Fibroblast of skin of right quadriceps (primary cell): ENCODE data around the gene SCN4B.
A peak's percentile ranks its signal among the peaks of the same experiment; 100 is the strongest.
"Not testable (repeated sequence)": the region's sequence is repeated elsewhere in the genome, so short reads cannot be mapped to it uniquely, and the experiment has no call there.

Experiments used
- DNase-seq: peaks from one replicate; pipeline ENCODE4 v3.0.0-alpha.2; 2013

The SCN4B gene

GRCh38 chr11:118152552-118153471 lies at the start of gene SCN4B:
TSS of gene SCN4B (minus strand) at chr11:118152823. CDS start at chr11:118152673, 150 bp downstream.
- peak; percentile 55 for DNase-seq

- DNase-seq, result no peak
Measured at GRCh38 chr11:118201966-118202365, 49.3 kb upstream of the SCN4B start.

- DNase-seq, result no peak
Measured at GRCh38 chr11:118200901-118201680, 48.5 kb upstream of the SCN4B start.

- no peak for DNase-seq
Measured at GRCh38 chr11:118200497-118200896, 47.9 kb upstream of the SCN4B start.

- no peak for DNase-seq
Measured at GRCh38 chr11:118199135-118199534, 46.5 kb upstream of the SCN4B start.

- DNase-seq, result peak; percentile 45
Measured at GRCh38 chr11:118198370-118198769, 45.7 kb upstream of the SCN4B start.

GRCh38 chr11:118194835-118195627 lies 42.4 kb upstream of the SCN4B start:
- DNase-seq, result peak; percentile 52

GRCh38 chr11:118193910-118194566 lies 41.4 kb upstream of the SCN4B start:
- no peak for DNase-seq

- not testable (repeated sequence) for DNase-seq
Measured at GRCh38 chr11:118192817-118193216, 40.2 kb upstream of the SCN4B start.

GRCh38 chr11:118190942-118191506 lies 38.4 kb upstream of the SCN4B start:
- not testable (repeated sequence) for DNase-seq

GRCh38 chr11:118186346-118187107 lies 33.9 kb upstream of the SCN4B start:
- no peak for DNase-seq

GRCh38 chr11:118184784-118185579 lies 32.4 kb upstream of the SCN4B start:
- DNase-seq, result no peak

- DNase-seq, result not testable (repeated sequence)
Measured at GRCh38 chr11:118183691-118184090, 31.1 kb upstream of the SCN4B start.

GRCh38 chr11:118180300-118180703 lies 27.7 kb upstream of the SCN4B start:
- DNase-seq, result peak; percentile 74

GRCh38 chr11:118176778-118177134 lies 24.1 kb upstream of the SCN4B start:
- DNase-seq, result no peak

- peak; percentile 36 for DNase-seq
Measured at GRCh38 chr11:118175993-118176777, 23.6 kb upstream of the SCN4B start, which contains the start of gene SCN2B. TSS of gene SCN2B (minus strand) at chr11:118176639. CDS start at chr11:118176431, 208 bp downstream.

GRCh38 chr11:118175031-118175992 lies 22.7 kb upstream of the SCN4B start:
- DNase-seq, result peak; percentile 60

GRCh38 chr11:118174006-118174567 lies 21.5 kb upstream of the SCN4B start:
- DNase-seq, result no peak
